Right atrium auricular region (tissue), 2 donors: Measurements from ENCODE around the gene TXN2. TPM values are rescaled to one million over a fixed set of nuclear protein-coding genes. Genes with fewer than 3 reads are reported as not detected.
"Not testable (repeated sequence)": the region's sequence is repeated elsewhere in the genome, so short reads cannot be mapped to it uniquely, and the experiment has no call there.

Experiments
- DNase-seq: peaks from one replicate; pipeline ENCODE4 v3.0.0-alpha.2; 2019; ENCODE audit warnings: low spot score
- H3K27ac ChIP-seq, 2 donors: fragments of 200-600 bp; sonication (generic); 1 replicate in 1 of 2; 2 replicates in 1 of 2; pipeline ENCODE4 v1.5.1; 2016 to 2019
- H3K27me3 ChIP-seq, 2 donors: fragments of 200-600 bp; sonication (generic); one replicate each; pipeline versions ENCODE4 v1.5.1 to v1.6.0; 2017 to 2019
- H3K36me3 ChIP-seq: fragments of 200-600 bp; sonication (generic); one replicate; pipeline ENCODE4 v1.5.1; 2016
- H3K4me1 ChIP-seq, 2 donors: fragments of 200-600 bp; sonication (generic); one replicate each; pipeline versions ENCODE4 v1.5.1 to v1.6.0; 2017 to 2019
- H3K4me3 ChIP-seq, 2 donors: fragments of 200-600 bp; sonication (generic); 1 replicate in 1 of 2; 2 replicates in 1 of 2; pipeline ENCODE4 v1.5.1; 2017 to 2019; ENCODE audit warnings: mild to moderate bottlenecking in 1 of 2, moderate library complexity in 1 of 2
- H3K9me3 ChIP-seq, 2 donors: fragments of 200-600 bp; sonication (generic); one replicate each; pipeline ENCODE4 v1.5.1; 2019
- CTCF ChIP-seq, 2 donors: fragments of 200-600 bp; sonication (generic); IDR thresholded peaks; one replicate each; pipeline ENCODE4 v1.5.1; 2019; ENCODE audit warnings: antibody characterized with exemption in 2 of 2
- total RNA-seq, 2 donors: library from RNA; depleted of rRNA; stranded (reverse); fragments of >200 nt; gene quantifications; one replicate each; pipeline ENCODE4 v1.1.0, GENCODE V29; 2016

Gene TXN2
- total RNA-seq, 2 donors from 2014 or later = 70.6 to 82.1 TPM

DNA sequence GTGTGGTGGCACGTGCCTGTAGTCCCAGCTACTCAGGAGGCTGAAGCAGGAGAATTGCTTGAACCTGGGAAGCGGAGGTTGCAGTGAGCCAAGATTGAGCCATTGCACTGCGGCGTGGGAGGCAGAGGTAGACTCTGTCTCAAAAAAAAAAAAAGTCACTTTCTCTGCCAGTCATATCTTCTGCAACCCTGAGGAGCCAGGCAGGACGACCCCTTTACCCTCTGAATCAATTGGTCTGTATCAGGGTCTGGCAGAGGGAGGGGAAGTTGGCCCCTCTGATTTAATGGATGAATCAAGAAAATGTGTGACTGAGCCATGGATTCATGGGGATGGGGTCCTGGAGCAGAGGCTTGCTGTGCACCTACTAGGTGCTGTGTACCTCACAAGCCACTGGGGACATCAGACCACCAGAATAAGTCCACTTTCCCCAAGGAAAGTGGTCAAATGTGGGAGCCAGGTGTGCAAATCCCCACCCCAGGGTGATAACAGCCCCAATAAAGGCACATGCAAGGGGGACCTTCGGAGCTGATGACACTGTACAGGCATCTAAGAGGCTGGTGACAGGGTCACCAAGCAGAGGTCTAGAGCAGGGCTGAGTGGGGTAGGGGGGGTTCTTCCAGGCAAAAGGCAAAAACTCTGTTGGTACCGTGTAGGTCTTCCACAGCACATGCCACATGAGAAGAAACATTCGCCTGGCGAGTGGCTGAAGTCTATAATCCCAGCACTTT, 29.0 kb downstream of the TXN2 start:
- H3K27ac ChIP-seq = peak overlapping the region; percentile 89 to 95
- peaks cover 0 to 71% of the 10 kb centered on the region in 2 donors for H3K4me1 ChIP-seq
- H3K4me3 ChIP-seq = no peak overlapping the region
- H3K9me3 ChIP-seq = no peaks in the 10 kb centered on the region
- DNase-seq = no peak
- H3K27me3 ChIP-seq = no peaks in the 10 kb centered on the region
- TF ChIP-seq CTCF (IDR thresholded peaks at IDR 0.05) = no peak
- no peaks in the 10 kb centered on the region for H3K36me3 ChIP-seq

- H3K4me1 ChIP-seq = peaks cover 0 to 67% of the 10 kb centered on the region in 2 donors
- DNase-seq, H3K9me3 ChIP-seq, H3K36me3 ChIP-seq, H3K4me3 ChIP-seq, H3K27me3 ChIP-seq: not testable (repeated sequence)
- peak overlapping the region; percentile 89 to 95 for H3K27ac ChIP-seq
Observed at GRCh38 chr22:36450923-36451322, 30.5 kb downstream of the TXN2 start.

DNA sequence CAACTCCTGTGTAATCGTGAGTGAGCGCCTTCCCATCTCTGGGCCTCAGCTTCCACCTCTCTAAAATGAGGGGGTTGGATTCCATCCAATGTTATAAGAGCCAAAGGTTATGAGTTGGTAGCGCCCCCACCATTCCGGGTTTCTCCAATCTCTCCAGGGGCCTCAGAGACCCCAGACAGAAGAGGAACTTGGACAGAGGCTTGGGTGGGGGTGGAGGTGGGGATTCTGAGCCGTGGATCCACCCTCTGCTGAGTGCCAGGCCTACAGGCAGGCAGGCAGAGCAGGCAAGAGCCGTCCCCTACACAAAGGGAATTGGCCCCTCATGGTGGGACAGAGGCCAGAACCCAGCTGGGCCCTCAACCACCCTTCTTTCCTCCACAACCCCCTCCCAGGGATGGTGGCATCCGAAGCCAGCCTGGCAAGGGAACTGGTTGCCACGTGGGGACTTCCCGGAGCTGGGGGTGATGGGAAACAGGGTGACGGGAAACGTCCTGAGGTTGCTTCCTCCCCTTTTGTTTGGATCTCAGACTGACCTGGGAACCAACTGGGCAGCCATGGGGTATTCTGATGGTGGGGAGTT, 31.8 kb downstream of the TXN2 start:
- Histone ChIP-seq H3K27me3 (no peaks in the 10 kb centered on the region), H3K27ac (peak overlapping the region; percentile 41 to 89), H3K4me3 (no peak overlapping the region), H3K36me3 (no peaks in the 10 kb centered on the region), H3K4me1 (peaks cover 0 to 65% of the 10 kb centered on the region in 2 donors), H3K9me3 (no peaks in the 10 kb centered on the region)
- TF ChIP-seq CTCF (IDR thresholded peaks at IDR 0.05) = no peak
- DNase-seq = no peak

GRCh38 chr22:36447632-36448031, 33.8 kb downstream of the TXN2 start:
- no peaks in the 10 kb centered on the region for H3K27me3 ChIP-seq
- H3K4me3 ChIP-seq = no peak overlapping the region
- H3K36me3 ChIP-seq = no peaks in the 10 kb centered on the region
- peaks cover 0 to 50% of the 10 kb centered on the region in 2 donors for H3K4me1 ChIP-seq
- no peak for DNase-seq
- no peak overlapping the region for H3K27ac ChIP-seq
- H3K9me3 ChIP-seq = no peaks in the 10 kb centered on the region
- TF ChIP-seq CTCF (IDR thresholded peaks at IDR 0.05) = no peak

GRCh38 chr22:36445158-36445668, 36.2 kb downstream of the TXN2 start:
- peaks cover 0 to 37% of the 10 kb centered on the region in 2 donors for H3K4me1 ChIP-seq
- no peak for TF ChIP-seq CTCF (IDR thresholded peaks at IDR 0.05)
- H3K36me3 ChIP-seq = no peaks in the 10 kb centered on the region
- no peaks in the 10 kb centered on the region for H3K27me3 ChIP-seq
- H3K27ac ChIP-seq = peak overlapping the region; percentile 17
- H3K9me3 ChIP-seq = no peaks in the 10 kb centered on the region
- no peak for DNase-seq
- no peak overlapping the region for H3K4me3 ChIP-seq

DNA sequence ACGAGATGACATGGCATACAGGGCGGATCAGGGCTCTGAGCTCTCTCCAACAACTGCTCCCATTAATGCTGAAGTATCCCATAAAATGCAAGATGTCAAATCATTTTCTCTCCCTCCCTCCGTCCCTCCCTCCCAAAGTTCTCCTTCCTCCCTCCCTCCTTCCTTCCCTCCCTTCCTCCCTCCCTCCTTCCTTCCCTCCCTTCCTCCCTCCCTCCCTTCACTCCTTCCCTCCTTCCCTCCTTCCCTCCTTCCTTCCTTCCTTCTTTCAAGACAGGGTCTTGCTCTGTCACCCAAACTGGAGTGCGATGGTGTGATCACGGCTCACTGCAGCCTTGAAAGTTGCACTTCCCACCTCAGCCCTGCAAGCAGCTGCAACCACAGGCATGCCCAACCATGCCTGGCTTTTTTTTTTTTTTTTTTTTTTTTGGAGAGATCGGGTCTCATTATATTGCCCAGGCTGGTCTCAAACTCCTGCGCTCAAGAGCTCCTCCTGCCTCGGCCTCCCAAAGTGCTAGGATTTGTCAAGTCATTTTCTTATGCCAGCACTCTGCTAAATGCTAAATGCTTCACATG, 38.2 kb downstream of the TXN2 start:
- no peak for DNase-seq
- peaks cover 0 to 25% of the 10 kb centered on the region in 2 donors for H3K4me1 ChIP-seq
- TF ChIP-seq CTCF (IDR thresholded peaks at IDR 0.05) = no peak
- H3K27ac ChIP-seq = no peak overlapping the region
- H3K9me3 ChIP-seq = no peaks in the 10 kb centered on the region
- H3K4me3 ChIP-seq = no peak overlapping the region
- H3K27me3 ChIP-seq = no peaks in the 10 kb centered on the region
- no peaks in the 10 kb centered on the region for H3K36me3 ChIP-seq
